SHP77 treated with DMSO at 0.1 percent for 48 hours (cell line): Measurements from ENCODE around the gene SP110.
"Not testable (repeated sequence)": the region's sequence is repeated elsewhere in the genome, so short reads cannot be mapped to it uniquely, and the experiment has no call there.

Experiments used
- DNase-seq: peaks from one replicate; lab custom pipeline; 2025; lab: John Stamatoyannopoulos, UW

SP110 gene

GRCh38 chr2:230219419-230220331 lies at the start of gene SP110:
Gene SP110, minus strand, starts transcription at chr2:230219984. Its CDS starts 3,057 bp downstream, at chr2:230216927.
- no peak for DNase-seq

GRCh38 chr2:230268606-230269243 lies 48.9 kb upstream of the SP110 start:
- DNase-seq, result no peak

- DNase-seq, result no peak
These were observed 47.8 kb upstream of the SP110 start for GRCh38 chr2:230267556-230267955.

GRCh38 chr2:230267059-230267458 lies 47.3 kb upstream of the SP110 start:
- DNase-seq, result no peak

GRCh38 chr2:230266638-230267037 lies 46.9 kb upstream of the SP110 start:
- DNase-seq, result no peak

- not testable (repeated sequence) for DNase-seq
These were observed 45.2 kb upstream of the SP110 start for GRCh38 chr2:230264945-230265344.

GRCh38 chr2:230262246-230262645 lies 42.5 kb upstream of the SP110 start:
- DNase-seq, result no peak

GRCh38 chr2:230258483-230258882 lies 38.7 kb upstream of the SP110 start:
- DNase-seq, result no peak

GRCh38 chr2:230256733-230257332 lies 37.0 kb upstream of the SP110 start:
- no peak for DNase-seq

GRCh38 chr2:230254152-230254881 lies 34.5 kb upstream of the SP110 start:
- DNase-seq, result no peak

- no peak for DNase-seq
These were observed 30.4 kb upstream of the SP110 start for GRCh38 chr2:230250231-230250630.

GRCh38 chr2:230246206-230246605 lies 26.4 kb upstream of the SP110 start:
- DNase-seq, result no peak

- no peak for DNase-seq
These were observed 24.4 kb upstream of the SP110 start for GRCh38 chr2:230244211-230244610.

- DNase-seq, result no peak
These were observed 15.1 kb upstream of the SP110 start for GRCh38 chr2:230234845-230235244.

- DNase-seq, result no peak
These were observed 14.4 kb upstream of the SP110 start for GRCh38 chr2:230234122-230234722.

- no peak for DNase-seq
These were observed 11.5 kb upstream of the SP110 start for GRCh38 chr2:230231251-230231650.

- no peak for DNase-seq
These were observed 10.9 kb upstream of the SP110 start for GRCh38 chr2:230230496-230231200.

GRCh38 chr2:230230087-230230486 lies 10.3 kb upstream of the SP110 start:
- DNase-seq, result no peak

GRCh38 chr2:230227216-230227615 lies 7.4 kb upstream of the SP110 start:
- DNase-seq, result no peak

GRCh38 chr2:230226051-230226551 lies 6.3 kb upstream of the SP110 start:
- DNase-seq, result no peak

GRCh38 chr2:230225486-230225885 lies 5.7 kb upstream of the SP110 start, which contains the start of gene SP140:
Gene SP140, plus strand, starts transcription at chr2:230225736. Its CDS starts 109 bp downstream, at chr2:230225845.
- no peak for DNase-seq
